WTC11 (cell line): ENCODE measurements around the gene CD48. TPM values are rescaled to one million over a fixed set of nuclear protein-coding genes. Genes with fewer than 3 reads are reported as not detected.

Experiments used
- ATAC-seq: fragments of 200-7000 bp; cut with Tn5 transposase; 2 replicates; pipeline ENCODE4 v1.10.0; 2021; ENCODE audit warnings: mild to moderate bottlenecking, moderate library complexity
- CTCF ChIA-PET: fragments of 300-600 bp; sonication (Branson Sonifier 250); formaldehyde crosslinking; loops from one replicate; lab custom pipeline; 2021; ENCODE audit warnings: antibody characterized with exemption; lab: Charles Lee
- POLR2A ChIA-PET: fragments of 350-600 bp; sonication (Branson Sonifier 250); formaldehyde crosslinking; loops from one replicate; lab custom pipeline; 2021; ENCODE audit warnings: antibody characterized with exemption; lab: Charles Lee
- DNase-seq: peaks from one replicate; pipeline ENCODE4 v3.0.0; 2021; ENCODE audit warnings: low spot score
- H3K27ac Mint-ChIP-seq: 2 replicates; pipeline ENCODE4 v1.8.0; 2021; ENCODE audit warnings: mixed read lengths
- H3K27me3 Mint-ChIP-seq: 2 replicates; pipeline ENCODE4 v1.8.0; 2021; ENCODE audit warnings: low read depth, mild to moderate bottlenecking, moderate library complexity, mixed read lengths
- H3K36me3 Mint-ChIP-seq: 2 replicates; pipeline ENCODE4 v1.8.0; 2021; ENCODE audit warnings: mixed read lengths
- H3K4me1 Mint-ChIP-seq: 2 replicates; pipeline ENCODE4 v1.8.0; 2022; ENCODE audit warnings: mixed read lengths
- H3K4me3 Mint-ChIP-seq: 2 replicates; pipeline ENCODE4 v1.8.0; 2021; ENCODE audit warnings: mild to moderate bottlenecking, moderate library complexity, mixed read lengths
- H3K9me3 Mint-ChIP-seq: 2 replicates; pipeline ENCODE4 v1.8.0; 2021; ENCODE audit warnings: mixed read lengths
- CBFB ChIP-seq: sonication (generic); formaldehyde crosslinking; IDR thresholded peaks from 2 replicates; pipeline ENCODE4 v1.8.1; 2022; ENCODE audit warnings: mild to moderate bottlenecking, low read depth, missing genetic modification reagents
- EMX1 ChIP-seq: fragments of 250-450 bp; sonication (Bioruptor Pico); IDR thresholded peaks from 2 replicates; pipeline ENCODE4 v1.8.0; 2021; ENCODE audit warnings: mild to moderate bottlenecking
- ESRRA ChIP-seq: sonication (generic); formaldehyde crosslinking; IDR thresholded peaks from 2 replicates; pipeline ENCODE4 v1.8.1; 2022; ENCODE audit warnings: mild to moderate bottlenecking, missing genetic modification reagents, borderline replicate concordance
- MXD4 ChIP-seq: fragments of 250-450 bp; sonication (Bioruptor Pico); IDR thresholded peaks from 2 replicates; pipeline ENCODE4 v1.8.0; 2021; ENCODE audit warnings: mild to moderate bottlenecking, moderate library complexity, borderline replicate concordance
- NFATC4 ChIP-seq: fragments of 250-450 bp; sonication (Bioruptor Pico); IDR thresholded peaks from 2 replicates; pipeline ENCODE4 v1.9.0; 2021; ENCODE audit warnings: mild to moderate bottlenecking
- NFE2L1 ChIP-seq: sonication (generic); formaldehyde crosslinking; IDR thresholded peaks from 2 replicates; pipeline ENCODE4 v1.8.1; 2023; ENCODE audit warnings: missing genetic modification reagents
- NR1H2 ChIP-seq: sonication (generic); formaldehyde crosslinking; IDR thresholded peaks from 2 replicates; pipeline ENCODE4 v1.9.0; 2021; ENCODE audit warnings: mild to moderate bottlenecking, moderate library complexity, missing genetic modification reagents
- NR2C2 ChIP-seq: sonication (generic); formaldehyde crosslinking; IDR thresholded peaks from 2 replicates; pipeline ENCODE4 v1.8.0; 2022; ENCODE audit warnings: mild to moderate bottlenecking, missing genetic modification reagents
- NR3C1 ChIP-seq: sonication (generic); formaldehyde crosslinking; conservative IDR thresholded peaks from 2 replicates; pipeline ENCODE4 v1.8.1; 2023; ENCODE audit warnings: low read depth, mild to moderate bottlenecking, missing genetic modification reagents
- RORB ChIP-seq: fragments of 250-450 bp; sonication (Bioruptor Pico); IDR thresholded peaks from 2 replicates; pipeline ENCODE4 v1.9.0; 2021; ENCODE audit warnings: mild to moderate bottlenecking
- SP1 ChIP-seq: sonication (generic); formaldehyde crosslinking; conservative IDR thresholded peaks from 2 replicates; pipeline ENCODE4 v1.8.1; 2022; ENCODE audit warnings: missing genetic modification reagents
- ZBTB21 ChIP-seq: sonication (generic); formaldehyde crosslinking; IDR thresholded peaks from 2 replicates; pipeline ENCODE4 v1.8.1; 2023; ENCODE audit warnings: mild to moderate bottlenecking, missing genetic modification reagents, borderline replicate concordance
- total RNA-seq: library from RNA; stranded (reverse); gene quantifications from 3 replicates; pipeline ENCODE4 v1.2.3, GENCODE V29; 2021
- TF ChIP-seq, protein P1 (sequence below): sonication (generic); formaldehyde crosslinking; conservative IDR thresholded peaks from 2 replicates; pipeline ENCODE4 v1.8.1; 2022; ENCODE audit warnings: mild to moderate bottlenecking, missing genetic modification reagents
- TF ChIP-seq, protein P2 (sequence below): fragments of 250-450 bp; sonication (Bioruptor Pico); IDR thresholded peaks from 2 replicates; pipeline ENCODE4 v1.8.0; 2021; ENCODE audit warnings: mild to moderate bottlenecking
- TF ChIP-seq, protein P3 (sequence below): sonication (generic); formaldehyde crosslinking; IDR thresholded peaks from 2 replicates; pipeline ENCODE4 v1.8.1; 2023; ENCODE audit warnings: mild to moderate bottlenecking, missing genetic modification reagents
- TF ChIP-seq, protein P4 (sequence below): sonication (generic); formaldehyde crosslinking; IDR thresholded peaks from 2 replicates; pipeline ENCODE4 v1.8.0; 2023; ENCODE audit warnings: mild to moderate bottlenecking, missing genetic modification reagents
- TF ChIP-seq, protein P5 (sequence below): fragments of 250-450 bp; sonication (Bioruptor Pico); IDR thresholded peaks from 2 replicates; pipeline ENCODE4 v1.9.0; 2021; ENCODE audit warnings: mild to moderate bottlenecking
- TF ChIP-seq, protein P6 (sequence below): sonication (generic); formaldehyde crosslinking; IDR thresholded peaks from 2 replicates; pipeline ENCODE4 v1.8.1; 2022; ENCODE audit warnings: low read depth, missing genetic modification reagents, borderline replicate concordance

CD48 gene
- total RNA-seq, 1 experiment from 2014 or later = 0.66 TPM

DNA sequence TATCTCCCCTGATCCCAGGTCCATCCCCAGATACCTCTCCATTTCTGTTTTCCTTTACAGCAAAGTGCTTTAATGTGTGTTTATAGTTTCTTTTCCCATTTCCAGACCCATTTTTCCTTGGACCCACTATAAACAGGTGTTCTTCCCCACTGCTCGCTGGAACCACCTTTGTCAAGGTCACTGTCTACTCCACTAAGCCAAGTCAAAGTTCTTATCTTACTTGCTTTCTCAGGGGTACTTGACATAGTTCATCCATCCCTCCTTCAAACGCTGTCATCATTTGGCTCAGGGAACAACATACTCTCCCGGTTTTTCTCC lies 73.1 kb downstream of the CD48 start:
- peaks cover 23% of the 10 kb centered on the region for H3K4me1 Mint-ChIP-seq
- H3K36me3 Mint-ChIP-seq = no peaks in the 10 kb centered on the region
- no peaks in the 10 kb centered on the region for H3K9me3 Mint-ChIP-seq
- DNase-seq = no peak
- ATAC-seq = no peak
- no peak overlapping the region for H3K4me3 Mint-ChIP-seq
- TF ChIP-seq CBFB (CRISPR knock-in tag) (no peak), EMX1 (CRISPR knock-in tag) (no peak), ESRRA (no peak), MXD4 (CRISPR knock-in tag) (no peak), ZBTB21 (CRISPR knock-in tag) (no peak), NR3C1 (no peak)
- TF ChIP-seq, protein P1, sequence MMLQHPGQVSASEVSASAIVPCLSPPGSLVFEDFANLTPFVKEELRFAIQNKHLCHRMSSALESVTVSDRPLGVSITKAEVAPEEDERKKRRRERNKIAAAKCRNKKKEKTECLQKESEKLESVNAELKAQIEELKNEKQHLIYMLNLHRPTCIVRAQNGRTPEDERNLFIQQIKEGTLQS (CRISPR knock-in tag) = no peak
- TF ChIP-seq, protein P2, sequence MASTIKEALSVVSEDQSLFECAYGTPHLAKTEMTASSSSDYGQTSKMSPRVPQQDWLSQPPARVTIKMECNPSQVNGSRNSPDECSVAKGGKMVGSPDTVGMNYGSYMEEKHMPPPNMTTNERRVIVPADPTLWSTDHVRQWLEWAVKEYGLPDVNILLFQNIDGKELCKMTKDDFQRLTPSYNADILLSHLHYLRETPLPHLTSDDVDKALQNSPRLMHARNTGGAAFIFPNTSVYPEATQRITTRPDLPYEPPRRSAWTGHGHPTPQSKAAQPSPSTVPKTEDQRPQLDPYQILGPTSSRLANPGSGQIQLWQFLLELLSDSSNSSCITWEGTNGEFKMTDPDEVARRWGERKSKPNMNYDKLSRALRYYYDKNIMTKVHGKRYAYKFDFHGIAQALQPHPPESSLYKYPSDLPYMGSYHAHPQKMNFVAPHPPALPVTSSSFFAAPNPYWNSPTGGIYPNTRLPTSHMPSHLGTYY = no peak
- TF ChIP-seq, protein P3, sequence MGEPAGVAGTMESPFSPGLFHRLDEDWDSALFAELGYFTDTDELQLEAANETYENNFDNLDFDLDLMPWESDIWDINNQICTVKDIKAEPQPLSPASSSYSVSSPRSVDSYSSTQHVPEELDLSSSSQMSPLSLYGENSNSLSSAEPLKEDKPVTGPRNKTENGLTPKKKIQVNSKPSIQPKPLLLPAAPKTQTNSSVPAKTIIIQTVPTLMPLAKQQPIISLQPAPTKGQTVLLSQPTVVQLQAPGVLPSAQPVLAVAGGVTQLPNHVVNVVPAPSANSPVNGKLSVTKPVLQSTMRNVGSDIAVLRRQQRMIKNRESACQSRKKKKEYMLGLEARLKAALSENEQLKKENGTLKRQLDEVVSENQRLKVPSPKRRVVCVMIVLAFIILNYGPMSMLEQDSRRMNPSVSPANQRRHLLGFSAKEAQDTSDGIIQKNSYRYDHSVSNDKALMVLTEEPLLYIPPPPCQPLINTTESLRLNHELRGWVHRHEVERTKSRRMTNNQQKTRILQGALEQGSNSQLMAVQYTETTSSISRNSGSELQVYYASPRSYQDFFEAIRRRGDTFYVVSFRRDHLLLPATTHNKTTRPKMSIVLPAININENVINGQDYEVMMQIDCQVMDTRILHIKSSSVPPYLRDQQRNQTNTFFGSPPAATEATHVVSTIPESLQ (CRISPR knock-in tag) = no peak
- POLR2A ChIA-PET = no interaction called here
- H3K27me3 Mint-ChIP-seq = peaks cover 19% of the 10 kb centered on the region
- H3K27ac Mint-ChIP-seq = no peak overlapping the region
- CTCF ChIA-PET = interaction anchor here (0.9 kb wide), 1 partner anchor 33 kb away, joined by 3 read pairs; no protein-coding TSS in a partner anchor

DNA sequence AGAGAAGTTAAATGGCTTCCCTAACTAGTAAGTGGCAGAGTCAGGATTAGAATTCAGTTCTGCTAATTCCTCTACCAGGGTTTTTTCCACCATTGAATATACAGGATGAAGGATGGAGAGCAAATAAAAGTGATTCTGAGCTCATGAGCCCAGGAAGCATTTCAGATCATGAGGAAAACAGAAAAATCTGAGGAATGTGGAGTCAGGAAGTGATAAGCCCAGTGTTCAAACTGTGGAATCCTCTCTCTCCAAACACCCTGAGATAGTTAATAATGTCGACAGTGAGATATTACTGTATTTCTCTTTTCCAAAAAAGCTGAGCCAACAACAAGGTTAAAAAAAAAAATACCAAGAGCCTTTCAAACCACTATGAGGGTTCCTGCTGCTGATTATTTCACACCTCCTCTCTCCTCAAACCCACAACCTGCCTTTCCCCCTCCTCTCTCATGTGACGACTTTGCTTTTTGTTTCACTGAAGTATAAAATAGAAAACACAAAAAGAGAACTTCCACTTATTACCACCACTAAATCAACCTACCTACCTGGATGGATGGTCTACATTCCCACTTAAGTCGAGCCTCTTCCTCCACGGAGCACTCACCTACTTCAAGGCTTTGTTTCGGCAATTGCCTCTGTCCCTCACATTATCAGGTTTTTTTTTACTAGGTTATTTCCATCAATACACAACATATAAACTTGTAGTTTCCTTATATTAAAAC lies 73.6 kb downstream of the CD48 start:
- peaks cover 23% of the 10 kb centered on the region for H3K4me1 Mint-ChIP-seq
- H3K27me3 Mint-ChIP-seq = peaks cover 19% of the 10 kb centered on the region
- no peak for DNase-seq
- no peak for TF ChIP-seq NR1H2 (CRISPR knock-in tag)
- TF ChIP-seq, protein P4, sequence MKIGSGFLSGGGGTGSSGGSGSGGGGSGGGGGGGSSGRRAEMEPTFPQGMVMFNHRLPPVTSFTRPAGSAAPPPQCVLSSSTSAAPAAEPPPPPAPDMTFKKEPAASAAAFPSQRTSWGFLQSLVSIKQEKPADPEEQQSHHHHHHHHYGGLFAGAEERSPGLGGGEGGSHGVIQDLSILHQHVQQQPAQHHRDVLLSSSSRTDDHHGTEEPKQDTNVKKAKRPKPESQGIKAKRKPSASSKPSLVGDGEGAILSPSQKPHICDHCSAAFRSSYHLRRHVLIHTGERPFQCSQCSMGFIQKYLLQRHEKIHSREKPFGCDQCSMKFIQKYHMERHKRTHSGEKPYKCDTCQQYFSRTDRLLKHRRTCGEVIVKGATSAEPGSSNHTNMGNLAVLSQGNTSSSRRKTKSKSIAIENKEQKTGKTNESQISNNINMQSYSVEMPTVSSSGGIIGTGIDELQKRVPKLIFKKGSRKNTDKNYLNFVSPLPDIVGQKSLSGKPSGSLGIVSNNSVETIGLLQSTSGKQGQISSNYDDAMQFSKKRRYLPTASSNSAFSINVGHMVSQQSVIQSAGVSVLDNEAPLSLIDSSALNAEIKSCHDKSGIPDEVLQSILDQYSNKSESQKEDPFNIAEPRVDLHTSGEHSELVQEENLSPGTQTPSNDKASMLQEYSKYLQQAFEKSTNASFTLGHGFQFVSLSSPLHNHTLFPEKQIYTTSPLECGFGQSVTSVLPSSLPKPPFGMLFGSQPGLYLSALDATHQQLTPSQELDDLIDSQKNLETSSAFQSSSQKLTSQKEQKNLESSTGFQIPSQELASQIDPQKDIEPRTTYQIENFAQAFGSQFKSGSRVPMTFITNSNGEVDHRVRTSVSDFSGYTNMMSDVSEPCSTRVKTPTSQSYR (CRISPR knock-in tag) = no peak
- TF ChIP-seq, protein P5, sequence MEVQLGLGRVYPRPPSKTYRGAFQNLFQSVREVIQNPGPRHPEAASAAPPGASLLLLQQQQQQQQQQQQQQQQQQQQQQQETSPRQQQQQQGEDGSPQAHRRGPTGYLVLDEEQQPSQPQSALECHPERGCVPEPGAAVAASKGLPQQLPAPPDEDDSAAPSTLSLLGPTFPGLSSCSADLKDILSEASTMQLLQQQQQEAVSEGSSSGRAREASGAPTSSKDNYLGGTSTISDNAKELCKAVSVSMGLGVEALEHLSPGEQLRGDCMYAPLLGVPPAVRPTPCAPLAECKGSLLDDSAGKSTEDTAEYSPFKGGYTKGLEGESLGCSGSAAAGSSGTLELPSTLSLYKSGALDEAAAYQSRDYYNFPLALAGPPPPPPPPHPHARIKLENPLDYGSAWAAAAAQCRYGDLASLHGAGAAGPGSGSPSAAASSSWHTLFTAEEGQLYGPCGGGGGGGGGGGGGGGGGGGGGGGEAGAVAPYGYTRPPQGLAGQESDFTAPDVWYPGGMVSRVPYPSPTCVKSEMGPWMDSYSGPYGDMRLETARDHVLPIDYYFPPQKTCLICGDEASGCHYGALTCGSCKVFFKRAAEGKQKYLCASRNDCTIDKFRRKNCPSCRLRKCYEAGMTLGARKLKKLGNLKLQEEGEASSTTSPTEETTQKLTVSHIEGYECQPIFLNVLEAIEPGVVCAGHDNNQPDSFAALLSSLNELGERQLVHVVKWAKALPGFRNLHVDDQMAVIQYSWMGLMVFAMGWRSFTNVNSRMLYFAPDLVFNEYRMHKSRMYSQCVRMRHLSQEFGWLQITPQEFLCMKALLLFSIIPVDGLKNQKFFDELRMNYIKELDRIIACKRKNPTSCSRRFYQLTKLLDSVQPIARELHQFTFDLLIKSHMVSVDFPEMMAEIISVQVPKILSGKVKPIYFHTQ = no peak
- TF ChIP-seq NFE2L1 (CRISPR knock-in tag) = no peak
- TF ChIP-seq, protein P6, sequence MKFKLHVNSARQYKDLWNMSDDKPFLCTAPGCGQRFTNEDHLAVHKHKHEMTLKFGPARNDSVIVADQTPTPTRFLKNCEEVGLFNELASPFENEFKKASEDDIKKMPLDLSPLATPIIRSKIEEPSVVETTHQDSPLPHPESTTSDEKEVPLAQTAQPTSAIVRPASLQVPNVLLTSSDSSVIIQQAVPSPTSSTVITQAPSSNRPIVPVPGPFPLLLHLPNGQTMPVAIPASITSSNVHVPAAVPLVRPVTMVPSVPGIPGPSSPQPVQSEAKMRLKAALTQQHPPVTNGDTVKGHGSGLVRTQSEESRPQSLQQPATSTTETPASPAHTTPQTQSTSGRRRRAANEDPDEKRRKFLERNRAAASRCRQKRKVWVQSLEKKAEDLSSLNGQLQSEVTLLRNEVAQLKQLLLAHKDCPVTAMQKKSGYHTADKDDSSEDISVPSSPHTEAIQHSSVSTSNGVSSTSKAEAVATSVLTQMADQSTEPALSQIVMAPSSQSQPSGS (CRISPR knock-in tag) = no peak
- TF ChIP-seq RORB (CRISPR knock-in tag) = no peak
- no peak for TF ChIP-seq SP1 (CRISPR knock-in tag)
- no peak for TF ChIP-seq NFATC4 (CRISPR knock-in tag)
- no peak for TF ChIP-seq NR2C2
- no peaks in the 10 kb centered on the region for H3K9me3 Mint-ChIP-seq
- H3K36me3 Mint-ChIP-seq = no peaks in the 10 kb centered on the region
- H3K4me3 Mint-ChIP-seq = no peak overlapping the region
- POLR2A ChIA-PET = no interaction called here
- CTCF ChIA-PET = interaction anchor here (0.5 to 0.9 kb wide), 2 partner anchors 34 to 389 kb away, joined by 3 to 4 read pairs; no protein-coding TSS in a partner anchor
- H3K27ac Mint-ChIP-seq = peak overlapping the region; percentile 7; the same call in 1 of the 2 replicates
- peak; percentile 48 for ATAC-seq
